Activated T-helper 1 cell treated with anti-CD3 and anti-CD28 coated beads, Interleukin-12 subunit alpha, Interleukin-12 subunit beta, Interleukin-2, Interleukin-4 antibody, amounts not matched to agents 30 ng/mL and 10 ng/mL and 1 ng/mL, durations not matched to agents 14 hours and 24 hours and 36 hours (primary cell): ENCODE measurements around the gene MIA3. TPM values are rescaled to one million over a fixed set of nuclear protein-coding genes. Genes with fewer than 3 reads are reported as not detected.

Experiments
- DNase-seq: peaks from one replicate; pipeline ENCODE4 v3.0.0; 2021; ENCODE audit warnings: low spot score
- H3K27ac Mint-ChIP-seq: one replicate; pipeline ENCODE4 v1.8.0; 2021; ENCODE audit warnings: mild to moderate bottlenecking, mixed read lengths
- H3K27me3 Mint-ChIP-seq: one replicate; pipeline ENCODE4 v1.8.0; 2022; ENCODE audit warnings: mild to moderate bottlenecking, moderate library complexity, mixed read lengths; ENCODE audit not compliant: insufficient read depth
- H3K36me3 Mint-ChIP-seq: one replicate; pipeline ENCODE4 v1.8.0; 2021; ENCODE audit warnings: low read depth, mixed read lengths
- H3K4me1 Mint-ChIP-seq: one replicate; pipeline ENCODE4 v1.8.0; 2021; ENCODE audit warnings: low read depth, mixed read lengths
- H3K4me3 Mint-ChIP-seq: one replicate; pipeline ENCODE4 v1.8.0; 2021; ENCODE audit warnings: mild to moderate bottlenecking, moderate library complexity, mixed read lengths
- H3K9me3 Mint-ChIP-seq: one replicate; pipeline ENCODE4 v1.8.0; 2021; ENCODE audit warnings: mixed read lengths
- intact Hi-C: fragments of 100-400 bp; cut with micrococcal nuclease; formaldehyde crosslinking; loops from one replicate; pipeline ENCODE4 v1.15.1; 2024
- total RNA-seq: library from RNA; stranded (reverse); gene quantifications from 2 replicates; pipeline ENCODE4 v1.2.3, GENCODE V29; 2022

The MIA3 gene
- total RNA-seq, 1 donor from 2014 or later = 42.8 TPM

- H3K4me1 Mint-ChIP-seq = peaks cover 14% of the 10 kb centered on the region
- no peak overlapping the region for H3K27ac Mint-ChIP-seq
- H3K36me3 Mint-ChIP-seq = peaks cover 48% of the 10 kb centered on the region
- no peaks in the 10 kb centered on the region for H3K9me3 Mint-ChIP-seq
- H3K4me3 Mint-ChIP-seq = no peak overlapping the region
- no peaks in the 10 kb centered on the region for H3K27me3 Mint-ChIP-seq
- no peak for DNase-seq
- intact Hi-C loops = no loop called here
Observed at GRCh38 chr1:222629921-222630535, 12.1 kb downstream of the MIA3 start.

GRCh38 chr1:222631611-222632208 is 13.8 kb downstream of the MIA3 start:
- intact Hi-C loops = no loop called here
- DNase-seq = no peak
- Mint-ChIP-seq H3K4me3 (no peak overlapping the region), H3K36me3 (peaks cover 47% of the 10 kb centered on the region), H3K27ac (no peak overlapping the region), H3K27me3 (no peaks in the 10 kb centered on the region), H3K4me1 (peaks cover 14% of the 10 kb centered on the region), H3K9me3 (no peaks in the 10 kb centered on the region)

- H3K36me3 Mint-ChIP-seq = peaks cover 39% of the 10 kb centered on the region
Observed at GRCh38 chr1:222632749-222633148, 14.9 kb downstream of the MIA3 start.

GRCh38 chr1:222634180-222635013 is 16.5 kb downstream of the MIA3 start:
- intact Hi-C loops = loop anchor here (1.0 kb wide), 4 partner anchors 9 to 169 kb away; partner anchors contain the start of gene TAF1A
- Mint-ChIP-seq H3K9me3 (no peaks in the 10 kb centered on the region), H3K27me3 (no peaks in the 10 kb centered on the region), H3K36me3 (peaks cover 36% of the 10 kb centered on the region), H3K27ac (no peak overlapping the region), H3K4me3 (no peak overlapping the region), H3K4me1 (peaks cover 14% of the 10 kb centered on the region)
- DNase-seq = peak; percentile 59

More at GRCh38 chr1:222632749-222633148, 14.9 kb downstream of the MIA3 start:
- Mint-ChIP-seq H3K27me3 (no peaks in the 10 kb centered on the region), H3K9me3 (no peaks in the 10 kb centered on the region), H3K4me1 (peaks cover 14% of the 10 kb centered on the region), H3K4me3 (no peak overlapping the region), H3K27ac (no peak overlapping the region)
- intact Hi-C loops = no loop called here
- no peak for DNase-seq

DNA sequence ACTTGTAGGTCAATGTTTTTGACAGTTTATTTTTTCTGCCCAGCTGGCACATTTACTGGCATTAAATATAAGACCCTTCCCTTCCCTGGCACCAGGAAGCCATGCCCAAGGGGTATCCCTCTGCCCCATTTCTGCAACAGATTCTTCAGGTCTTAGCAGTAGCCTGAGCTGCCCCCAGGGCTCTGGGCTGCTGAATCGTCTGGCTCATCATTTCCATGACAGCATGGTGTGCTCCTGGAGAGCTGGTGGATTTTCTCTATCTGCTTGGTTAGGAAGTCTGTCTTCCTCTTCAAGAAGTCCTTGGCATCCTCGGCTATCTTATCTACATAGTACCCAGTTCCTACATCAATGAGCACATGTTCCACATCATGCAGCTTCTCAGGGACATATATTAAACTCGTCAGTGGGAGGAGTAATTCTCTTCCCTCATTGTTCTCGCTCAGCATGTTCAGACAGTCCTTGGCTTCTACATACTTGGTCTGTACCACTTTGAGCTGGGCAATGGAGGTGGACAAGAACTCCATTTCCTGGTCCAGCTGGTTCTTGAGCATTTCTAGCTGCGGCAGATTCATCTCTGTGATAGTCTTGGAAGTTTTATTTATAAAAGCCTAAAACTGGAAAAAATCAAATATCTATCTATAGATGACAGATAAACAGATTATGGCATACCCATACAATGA is 23.5 kb downstream of the MIA3 start:
- no peaks in the 10 kb centered on the region for H3K27me3 Mint-ChIP-seq
- no peak overlapping the region for H3K27ac Mint-ChIP-seq
- H3K4me3 Mint-ChIP-seq = no peak overlapping the region
- no peaks in the 10 kb centered on the region for H3K9me3 Mint-ChIP-seq
- no peak for DNase-seq
- H3K4me1 Mint-ChIP-seq = peaks cover 28% of the 10 kb centered on the region
- intact Hi-C loops = loop anchor here (5.0 to 10.0 kb wide), 3 partner anchors 173 to 1204 kb away; partner anchors contain the start of gene DISP1
- peaks cover 20% of the 10 kb centered on the region for H3K36me3 Mint-ChIP-seq

- Mint-ChIP-seq H3K36me3 (peaks cover 22% of the 10 kb centered on the region), H3K4me1 (peaks cover 33% of the 10 kb centered on the region), H3K4me3 (peak overlapping the region; percentile 5), H3K9me3 (no peaks in the 10 kb centered on the region), H3K27me3 (no peaks in the 10 kb centered on the region), H3K27ac (no peak overlapping the region)
- no peak for DNase-seq
- intact Hi-C loops = loop anchor here (5.0 to 10.0 kb wide), 3 partner anchors 172 to 1205 kb away; partner anchors contain the start of gene DISP1
Observed at GRCh38 chr1:222642468-222642867, 24.6 kb downstream of the MIA3 start.

DNA sequence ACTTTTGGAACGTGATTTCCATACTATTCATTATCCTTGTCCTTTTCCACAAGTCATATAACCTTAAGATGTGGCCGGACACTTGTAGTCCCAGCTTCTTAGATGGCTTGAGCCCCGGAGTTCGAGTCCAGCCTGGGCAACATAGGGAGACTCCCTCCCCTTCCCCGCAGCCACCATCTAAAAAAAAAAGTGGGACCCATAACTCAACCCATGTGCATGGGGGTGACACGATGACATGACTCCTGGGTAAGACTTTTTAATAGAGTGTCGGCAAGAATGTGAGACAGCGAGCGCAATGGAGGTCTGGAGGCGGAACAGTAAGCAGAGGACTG is 25.7 kb downstream of the MIA3 start:
- DNase-seq = no peak
- Mint-ChIP-seq H3K4me3 (peak overlapping the region; percentile 99), H3K4me1 (peaks cover 33% of the 10 kb centered on the region), H3K9me3 (no peaks in the 10 kb centered on the region), H3K27ac (peak overlapping the region; percentile 97), H3K27me3 (no peaks in the 10 kb centered on the region), H3K36me3 (peaks cover 20% of the 10 kb centered on the region)
- intact Hi-C loops = loop anchor here (1.0 to 10.0 kb wide), 4 partner anchors 9 to 1206 kb away; partner anchors contain the start of gene DISP1

DNA sequence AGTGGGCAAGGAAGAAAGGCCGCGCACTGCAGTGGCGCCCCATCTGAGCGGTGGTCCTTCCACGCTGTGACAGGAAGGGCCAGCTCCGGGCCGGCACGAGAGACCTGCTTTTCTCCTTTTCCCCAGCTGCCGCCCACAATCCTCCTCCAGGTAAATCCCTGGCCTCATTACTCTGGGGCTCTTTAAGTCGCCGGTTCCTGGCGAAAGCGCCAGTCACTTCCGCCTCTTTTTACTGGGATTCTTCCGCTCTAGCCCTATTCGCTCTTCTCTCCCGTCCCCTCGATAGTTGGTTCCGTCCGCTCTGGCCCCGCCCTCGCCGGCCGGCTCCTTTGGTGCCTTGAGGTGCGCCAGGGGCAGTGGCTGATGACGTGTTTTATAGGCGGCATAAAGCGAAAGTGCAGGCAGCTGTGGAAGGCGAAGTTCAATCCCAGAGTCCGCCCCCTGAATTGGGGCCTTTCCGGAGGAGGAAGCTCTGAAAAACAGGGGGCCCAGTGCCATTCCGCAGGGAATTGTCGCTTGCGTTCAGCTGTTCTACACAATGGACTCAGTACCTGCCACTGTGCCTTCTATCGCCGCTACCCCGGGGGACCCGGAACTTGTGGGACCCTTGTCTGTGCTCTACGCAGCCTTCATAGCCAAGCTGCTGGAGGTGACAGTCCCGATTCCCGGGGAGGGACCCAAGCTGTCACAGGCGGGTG is 26.2 kb downstream of the MIA3 start:
- Mint-ChIP-seq H3K4me1 (peaks cover 33% of the 10 kb centered on the region), H3K36me3 (peaks cover 17% of the 10 kb centered on the region), H3K4me3 (peak overlapping the region; percentile 99), H3K9me3 (no peaks in the 10 kb centered on the region), H3K27ac (peak overlapping the region; percentile 97), H3K27me3 (no peaks in the 10 kb centered on the region)
- DNase-seq = peak; percentile 98
- intact Hi-C loops = loop anchor here (1.0 to 10.0 kb wide), 9 partner anchors 9 to 1207 kb away; partner anchors contain the start of genes AIDA, BROX, DISP1 and TAF1A

DNA sequence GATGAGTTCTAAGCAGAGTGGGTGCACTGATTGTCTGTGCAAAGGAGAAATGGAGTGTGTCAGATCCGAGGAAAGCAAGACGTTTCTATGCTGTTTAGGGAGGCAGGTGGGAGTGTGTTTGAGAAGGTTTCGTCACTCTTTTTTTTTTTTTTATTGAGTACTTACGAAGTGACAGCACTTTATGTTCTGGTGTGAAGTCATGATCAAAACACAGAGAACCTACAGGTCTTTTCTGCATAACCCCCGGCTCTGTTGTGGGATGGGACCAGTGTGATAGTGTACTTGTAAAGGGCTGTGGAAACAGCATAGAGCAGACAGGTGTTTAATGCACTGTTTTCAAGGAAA is 26.7 kb downstream of the MIA3 start:
- H3K4me1 Mint-ChIP-seq = peaks cover 33% of the 10 kb centered on the region
- peak overlapping the region; percentile 97 for H3K27ac Mint-ChIP-seq
- DNase-seq = peak; percentile 4
- peaks cover 15% of the 10 kb centered on the region for H3K36me3 Mint-ChIP-seq
- intact Hi-C loops = loop anchor here (1.0 to 10.0 kb wide), 8 partner anchors 9 to 1207 kb away; partner anchors contain the start of genes AIDA, BROX, DISP1 and TAF1A
- H3K27me3 Mint-ChIP-seq = no peaks in the 10 kb centered on the region
- no peaks in the 10 kb centered on the region for H3K9me3 Mint-ChIP-seq
- peak overlapping the region; percentile 99 for H3K4me3 Mint-ChIP-seq

DNA sequence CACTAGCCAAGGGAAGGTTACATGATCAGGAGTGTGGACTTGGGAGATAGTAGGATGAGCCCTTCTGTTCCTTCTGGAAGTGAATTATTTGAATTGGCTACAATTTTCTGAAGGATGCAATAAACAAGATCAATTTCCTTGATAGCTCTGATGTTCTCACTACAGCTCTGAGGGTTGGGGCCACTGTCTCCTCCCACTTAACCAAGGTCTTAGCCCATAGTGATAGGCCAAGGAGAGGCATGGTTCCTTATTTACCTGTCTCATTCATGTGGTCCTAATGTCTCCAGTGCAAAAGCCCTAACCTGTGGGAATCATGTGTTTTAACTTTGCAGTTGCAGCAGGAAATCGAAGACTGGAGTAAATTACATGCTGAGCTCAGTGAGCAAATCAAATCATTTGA is 34.8 kb downstream of the MIA3 start:
- no peaks in the 10 kb centered on the region for H3K9me3 Mint-ChIP-seq
- H3K4me3 Mint-ChIP-seq = peak overlapping the region; percentile 59
- H3K27ac Mint-ChIP-seq = peak overlapping the region; percentile 8
- DNase-seq = no peak
- intact Hi-C loops = loop anchor here (1.0 to 10.0 kb wide), 10 partner anchors 8 to 1782 kb away; partner anchors contain the start of genes TLR5 and WDR26
- H3K27me3 Mint-ChIP-seq = no peaks in the 10 kb centered on the region
- H3K36me3 Mint-ChIP-seq = peaks cover 64% of the 10 kb centered on the region
- H3K4me1 Mint-ChIP-seq = peaks cover 59% of the 10 kb centered on the region

- H3K27me3 Mint-ChIP-seq = no peaks in the 10 kb centered on the region
- H3K27ac Mint-ChIP-seq = peak overlapping the region; percentile 62
- peak; percentile 29 for DNase-seq
- intact Hi-C loops = loop anchor here (1.0 to 10.0 kb wide), 10 partner anchors 9 to 1781 kb away; partner anchors contain the start of genes TLR5 and WDR26
- H3K36me3 Mint-ChIP-seq = peaks cover 69% of the 10 kb centered on the region
- H3K9me3 Mint-ChIP-seq = no peaks in the 10 kb centered on the region
- peak overlapping the region; percentile 59 for H3K4me3 Mint-ChIP-seq
- peaks cover 59% of the 10 kb centered on the region for H3K4me1 Mint-ChIP-seq
Observed at GRCh38 chr1:222653178-222653827, 35.4 kb downstream of the MIA3 start.
